HG03432 (cell line): ENCODE data around the gene RITA1.

Experiments
- ATAC-seq: cut with Tn5 transposase; IDR thresholded peaks from one replicate; pipeline ENCODE4 v1.9.1; 2021; ENCODE audit warnings: mild to moderate bottlenecking, moderate library complexity; ENCODE audit not compliant: unreplicated experiment

The RITA1 gene

DNA sequence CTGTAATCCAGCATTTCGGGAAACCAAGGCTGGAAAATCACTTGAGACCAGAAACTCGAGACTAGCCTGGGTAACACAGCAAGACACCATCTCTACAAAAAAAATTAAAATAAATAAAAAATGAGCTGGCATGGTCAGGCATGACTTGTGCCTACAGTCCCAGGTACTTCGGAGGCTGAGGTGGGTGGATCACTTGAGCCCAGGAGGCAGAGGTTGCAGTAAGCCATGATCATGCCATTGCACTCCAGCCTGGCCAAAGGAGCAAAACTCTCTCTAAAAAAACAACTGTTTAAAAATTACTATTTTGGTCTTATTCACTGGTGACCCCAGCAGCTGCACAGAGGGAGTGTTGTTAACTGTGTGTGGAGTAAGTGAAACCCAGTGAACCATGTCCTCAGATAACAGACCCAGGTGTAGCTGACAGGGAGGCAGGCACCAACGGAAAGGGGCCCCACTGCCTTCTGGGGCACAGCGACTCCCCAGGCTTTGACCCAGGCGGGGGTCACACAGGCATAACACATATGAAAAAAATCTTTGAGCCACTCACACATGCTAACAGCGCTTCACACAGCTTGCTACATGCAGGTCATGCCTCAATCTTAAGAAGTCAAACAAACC is 12.3 kb upstream of the RITA1 start:
- peak; percentile 63 for ATAC-seq

DNA sequence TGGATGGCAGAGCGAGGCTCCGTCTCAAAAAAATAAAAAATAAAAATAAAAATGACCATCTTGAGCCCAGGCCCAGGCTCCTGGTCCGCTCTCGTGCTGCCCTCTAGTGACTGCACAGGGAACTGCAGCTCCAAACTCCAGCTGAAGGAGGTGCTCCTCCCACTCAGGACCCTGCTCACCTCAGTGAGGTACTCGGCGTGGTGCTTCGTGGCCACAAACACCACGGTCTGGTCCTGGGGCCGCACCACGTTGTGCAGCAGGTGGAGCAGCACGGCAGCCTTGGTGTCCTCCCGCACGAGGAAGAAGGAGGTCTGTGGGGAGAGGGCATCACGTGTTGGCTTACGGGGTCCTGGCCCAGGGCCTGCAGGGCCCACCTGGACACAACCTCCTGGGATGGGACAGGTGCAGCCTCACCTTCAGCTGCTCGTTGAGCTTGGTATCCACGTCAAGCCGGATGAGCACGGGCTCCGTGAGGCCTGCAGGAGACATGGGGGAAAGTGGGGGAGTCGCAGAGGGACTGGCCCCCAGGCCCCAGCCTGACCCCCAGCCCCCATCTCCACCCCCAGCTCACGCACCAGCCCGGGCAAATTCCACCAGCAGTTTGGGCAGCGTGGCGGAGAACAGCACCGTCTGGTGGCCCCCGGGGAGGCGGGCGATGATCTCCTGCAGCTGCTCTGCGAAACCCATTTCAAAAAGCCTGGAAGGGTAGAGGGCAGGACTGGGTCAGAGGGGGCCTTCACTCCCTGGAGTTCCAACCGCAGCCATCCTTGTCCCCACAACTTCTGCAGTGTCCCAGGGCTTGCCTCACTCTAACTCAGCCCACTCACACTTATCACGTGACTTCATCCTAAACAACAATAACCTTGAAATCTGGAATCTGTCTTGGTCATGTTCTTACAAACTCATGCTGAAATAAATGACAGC is 10.8 kb upstream of the RITA1 start:
- ATAC-seq = no peak

DNA sequence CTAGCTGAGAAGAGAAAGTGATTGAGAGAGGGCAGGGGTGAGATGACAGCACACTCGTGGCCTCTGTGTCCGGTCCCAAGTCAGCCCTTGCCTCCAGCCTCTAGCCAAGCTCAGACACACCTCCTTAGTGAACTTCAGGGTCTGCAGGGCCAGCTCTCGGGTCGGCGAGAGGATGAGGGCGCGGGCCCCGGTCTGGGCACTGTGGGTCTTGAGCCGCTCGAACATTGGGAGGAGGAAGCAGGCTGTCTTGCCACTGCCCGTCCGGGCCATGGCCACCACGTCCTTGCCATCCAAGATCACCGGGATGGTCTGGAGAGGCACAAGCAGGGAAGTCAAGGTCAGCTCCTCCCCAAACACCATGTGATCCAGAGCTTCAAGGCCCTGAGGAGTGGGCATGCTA is 6.5 kb upstream of the RITA1 start:
- no peak for ATAC-seq

DNA sequence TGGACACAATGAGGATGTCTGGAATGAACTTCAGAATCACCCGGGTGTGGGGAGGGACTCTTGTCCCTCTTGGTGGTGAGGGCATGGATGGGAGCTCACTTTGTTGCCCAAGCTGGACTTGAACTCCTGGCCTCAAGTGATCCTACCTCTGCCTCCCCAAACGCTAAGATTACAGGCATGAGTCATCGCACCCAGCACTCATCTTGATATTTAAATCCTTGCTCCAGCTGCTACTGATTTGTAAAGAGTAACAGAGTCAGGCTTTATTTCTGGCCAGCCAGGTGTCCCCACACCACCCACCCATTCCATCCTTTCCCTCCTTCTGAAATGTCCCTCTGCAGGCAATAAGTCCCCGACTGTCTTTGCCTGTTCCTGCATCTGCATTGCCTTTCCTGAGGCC is 5.2 kb upstream of the RITA1 start:
- ATAC-seq = no peak

DNA sequence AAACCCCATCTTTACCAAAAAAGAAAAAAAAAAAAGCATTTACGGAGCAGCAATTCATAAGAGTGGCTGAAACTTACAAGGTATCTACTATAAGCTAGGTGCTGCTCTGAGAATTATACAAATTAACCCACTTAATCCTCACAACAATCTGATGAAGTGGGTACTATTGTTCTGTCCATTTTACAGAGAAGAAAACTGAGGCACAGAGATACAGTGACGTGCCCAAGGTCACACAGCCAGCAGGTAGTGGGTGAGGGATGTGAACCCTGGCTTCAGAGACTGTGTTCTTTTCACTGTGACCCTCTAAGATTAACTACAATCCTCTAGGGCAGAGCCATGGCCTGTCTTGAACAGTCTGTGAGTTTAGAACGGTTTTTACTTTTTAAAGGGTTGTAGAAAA is 3.5 kb upstream of the RITA1 start:
- no peak for ATAC-seq

DNA sequence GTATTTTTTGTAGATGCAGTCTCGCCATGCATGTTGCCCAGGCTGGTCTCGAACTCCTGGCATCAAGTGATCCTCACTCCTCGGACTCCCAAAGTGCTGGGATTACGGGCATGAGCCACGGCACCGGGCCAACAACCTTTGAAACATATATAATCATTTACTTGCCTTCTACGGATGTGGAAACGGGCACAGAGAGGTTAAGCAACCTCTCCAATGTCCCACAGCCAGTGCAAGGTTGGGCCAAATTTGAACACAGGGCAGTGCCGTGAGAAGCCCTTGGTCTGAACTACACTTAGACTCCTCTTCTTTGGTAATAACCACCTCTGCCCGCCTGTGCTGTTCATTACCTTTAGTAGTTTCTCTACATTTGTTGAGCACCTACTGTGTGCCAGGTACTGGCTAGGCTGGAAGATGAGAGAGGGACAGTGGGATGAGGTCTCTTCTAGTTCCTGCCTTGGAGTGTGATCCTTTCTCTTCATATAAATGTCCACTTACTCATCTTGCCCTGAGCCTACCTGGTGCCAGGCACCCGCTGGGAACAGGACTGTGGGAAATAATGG is 2.4 kb upstream of the RITA1 start:
- ATAC-seq = no peak

DNA sequence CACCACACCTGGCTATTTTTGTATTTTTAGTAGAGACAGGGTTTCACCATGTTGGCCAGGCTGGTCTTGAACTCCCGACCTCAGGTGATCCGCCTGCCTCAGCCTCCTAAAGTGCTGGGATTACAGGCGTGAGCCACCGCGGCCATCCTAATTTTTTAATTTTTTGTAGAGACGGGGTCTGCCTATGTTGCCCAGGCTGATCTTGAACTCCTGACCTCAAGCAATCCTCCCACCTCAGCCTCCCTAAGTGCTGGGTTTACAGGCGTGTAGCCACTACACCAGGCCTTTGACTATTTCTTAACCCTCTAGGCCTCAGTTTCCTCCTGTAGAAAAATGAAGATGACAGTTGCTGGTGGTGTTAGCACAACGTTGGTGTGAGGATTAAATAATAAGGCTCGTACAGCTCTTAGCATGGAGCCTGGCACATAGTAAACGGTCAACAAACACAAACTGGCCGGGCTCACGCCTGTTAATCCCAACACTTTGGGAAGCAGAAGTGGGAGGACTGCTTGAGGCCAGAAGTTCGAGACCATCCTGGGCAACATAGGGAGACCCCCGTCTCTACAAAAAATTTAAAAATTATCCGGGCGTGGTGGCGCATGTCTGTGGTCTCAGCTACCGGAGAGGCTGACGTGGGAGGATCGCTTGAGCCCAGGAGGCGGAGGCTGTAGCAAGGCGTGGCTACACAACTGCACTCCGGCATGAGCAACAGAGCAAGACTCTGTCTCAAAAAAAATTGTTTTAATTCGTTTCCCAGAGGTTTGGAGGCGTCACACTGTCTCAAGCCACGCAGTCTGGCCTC is 1.2 kb upstream of the RITA1 start:
- peak; percentile 49 for ATAC-seq

DNA sequence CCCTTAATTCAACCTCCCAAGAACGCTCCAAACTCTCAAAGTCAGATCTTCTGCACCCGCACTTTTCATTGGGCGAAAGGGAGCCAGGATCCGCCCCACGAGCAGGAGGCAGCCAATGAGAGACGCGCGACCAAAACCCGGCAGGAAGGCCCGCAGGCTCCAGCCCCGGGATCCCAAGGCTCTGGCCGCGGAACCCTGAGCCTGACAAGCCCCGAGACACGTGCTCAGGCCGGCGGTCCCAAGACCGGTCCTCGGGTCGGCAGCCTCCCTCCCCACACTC is 681 bp upstream of the RITA1 start:
- peak; percentile 86 for ATAC-seq

DNA sequence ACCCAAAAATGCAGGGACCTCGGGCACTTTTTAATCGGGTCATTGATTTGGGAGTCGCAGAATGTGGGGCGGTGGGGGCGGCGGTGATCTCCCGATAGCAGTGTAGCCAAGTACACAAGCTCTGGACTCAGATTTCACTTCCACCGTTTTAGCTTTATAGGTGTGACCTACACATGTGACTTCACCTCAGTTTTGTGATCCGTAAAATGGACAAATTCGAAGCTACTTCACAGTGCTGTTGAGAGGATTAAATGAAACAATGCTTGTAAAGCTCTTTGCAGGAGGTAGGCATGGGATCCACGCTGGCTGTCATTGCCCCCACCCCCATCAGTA is 478 bp downstream of the RITA1 start:
- no peak for ATAC-seq

DNA sequence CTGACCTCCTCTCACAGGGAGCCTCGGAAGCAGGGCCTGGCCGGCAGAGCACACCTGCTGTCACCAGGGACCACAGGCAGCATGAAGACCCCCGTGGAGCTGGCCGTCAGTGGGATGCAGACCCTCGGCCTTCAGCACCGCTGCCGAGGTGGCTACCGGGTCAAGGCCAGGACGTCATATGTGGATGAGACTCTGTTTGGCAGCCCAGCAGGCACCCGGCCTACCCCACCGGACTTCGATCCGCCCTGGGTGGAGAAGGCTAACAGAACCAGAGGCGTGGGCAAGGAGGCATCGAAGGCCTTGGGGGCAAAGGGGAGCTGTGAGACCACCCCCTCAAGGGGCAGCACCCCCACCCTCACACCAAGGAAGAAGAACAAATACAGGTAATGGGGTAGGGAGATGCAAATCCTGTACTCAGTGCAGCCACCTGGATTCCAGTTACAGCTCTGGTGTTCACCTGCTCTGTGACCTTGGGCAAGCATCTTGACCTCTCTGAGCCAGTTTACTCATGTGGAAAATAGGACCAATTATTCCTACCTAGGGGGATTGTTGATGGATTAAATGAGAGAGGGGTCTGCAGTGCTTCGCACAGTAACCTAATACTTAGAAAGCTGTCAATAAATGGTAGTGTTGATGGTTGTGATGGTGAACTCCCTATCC is 1.3 kb downstream of the RITA1 start:
- ATAC-seq = no peak

DNA sequence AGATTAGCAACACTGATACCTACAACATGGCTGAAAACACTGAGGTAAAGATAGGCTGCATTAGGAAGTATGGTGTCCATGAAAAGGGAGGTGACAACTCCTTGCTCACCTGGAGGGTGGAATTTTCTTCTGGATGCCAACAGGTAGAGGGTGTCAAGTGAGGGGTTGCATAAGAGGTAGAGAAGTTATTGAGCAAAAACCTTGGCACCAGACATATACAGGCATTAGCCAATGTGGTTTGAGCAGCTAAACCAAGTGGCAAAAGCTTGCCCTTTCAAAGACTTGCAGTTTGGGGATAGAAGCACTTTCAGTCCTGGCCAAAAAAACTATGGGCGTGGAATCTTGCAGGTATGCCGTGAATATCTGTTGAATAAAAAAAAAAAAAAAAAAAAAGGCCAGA is 3.8 kb downstream of the RITA1 start:
- no peak for ATAC-seq

DNA sequence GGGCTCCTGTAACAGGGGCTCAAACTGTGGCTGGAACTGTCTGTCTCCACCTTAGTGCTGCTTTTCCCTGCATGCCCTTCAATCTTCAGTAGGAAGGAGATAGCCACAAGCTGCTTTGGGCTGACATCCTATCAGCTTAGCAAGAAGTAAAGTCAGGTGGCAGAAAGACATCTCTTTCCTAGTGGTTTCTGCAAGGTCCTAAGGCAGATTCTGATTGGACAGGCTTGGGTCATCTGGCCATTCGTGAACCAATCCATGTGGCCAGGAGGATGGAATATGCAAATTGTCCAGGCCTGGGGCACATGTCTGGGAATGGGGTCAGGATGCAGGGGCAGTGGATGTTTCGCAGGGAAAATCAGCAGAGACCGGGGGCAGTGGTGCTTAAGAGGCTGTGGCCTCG is 5.2 kb downstream of the RITA1 start:
- no peak for ATAC-seq

DNA sequence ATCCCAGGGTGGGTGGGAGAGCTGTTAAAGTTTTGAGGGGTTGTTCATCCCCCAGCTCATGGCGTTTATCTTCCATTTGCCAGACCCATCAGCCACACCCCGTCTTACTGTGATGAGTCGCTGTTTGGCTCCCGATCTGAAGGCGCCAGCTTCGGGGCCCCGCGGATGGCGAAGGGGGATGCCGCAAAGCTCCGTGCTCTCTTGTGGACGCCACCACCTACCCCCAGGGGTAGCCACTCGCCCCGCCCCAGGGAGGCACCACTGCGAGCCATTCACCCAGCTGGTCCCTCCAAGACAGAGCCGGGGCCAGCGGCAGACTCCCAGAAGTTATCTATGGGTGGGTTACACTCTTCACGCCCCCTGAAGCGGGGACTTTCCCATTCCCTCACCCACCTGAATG is 5.7 kb downstream of the RITA1 start:
- no peak for ATAC-seq

DNA sequence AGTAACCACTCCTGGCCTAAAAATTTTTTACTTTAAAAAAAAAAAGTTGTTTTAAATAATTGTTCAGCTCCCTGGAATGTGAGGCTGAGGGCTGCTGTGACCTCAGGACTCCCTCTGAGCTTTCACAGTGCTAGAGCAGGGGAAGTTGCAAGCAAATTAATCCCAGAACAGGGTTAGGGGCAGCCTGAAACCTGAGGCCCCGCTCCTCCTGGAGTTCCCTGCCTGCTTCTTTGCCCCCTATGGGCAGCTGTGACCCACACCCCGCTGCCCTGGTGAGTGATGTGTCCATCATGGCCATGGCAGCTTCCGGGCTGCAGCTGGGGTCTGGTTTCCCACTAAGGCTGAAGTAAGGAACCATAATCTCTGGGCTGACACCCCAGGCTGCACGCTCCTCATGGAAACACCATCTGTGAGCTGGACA is 9.5 kb downstream of the RITA1 start:
- ATAC-seq = no peak

DNA sequence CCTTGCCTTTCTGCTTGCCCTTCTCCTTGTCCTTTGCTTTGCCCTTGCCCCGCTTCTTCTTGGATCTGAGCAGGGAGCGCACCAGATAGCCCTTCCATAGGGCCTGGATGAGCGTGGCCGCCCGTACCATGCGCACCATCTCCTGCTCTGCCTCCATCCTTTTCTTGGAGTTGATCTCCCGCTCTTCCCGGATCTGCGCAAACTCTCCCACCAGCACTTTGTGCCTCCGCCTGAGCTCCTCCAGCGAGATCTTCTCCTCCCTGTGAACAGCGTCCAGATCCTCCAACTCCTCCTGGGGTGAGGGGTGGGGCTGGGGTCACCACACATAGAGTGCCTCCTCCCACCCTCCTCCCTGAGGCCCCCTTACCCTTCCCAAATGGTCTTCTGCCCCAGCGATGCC is 10.1 kb downstream of the RITA1 start:
- no peak for ATAC-seq

DNA sequence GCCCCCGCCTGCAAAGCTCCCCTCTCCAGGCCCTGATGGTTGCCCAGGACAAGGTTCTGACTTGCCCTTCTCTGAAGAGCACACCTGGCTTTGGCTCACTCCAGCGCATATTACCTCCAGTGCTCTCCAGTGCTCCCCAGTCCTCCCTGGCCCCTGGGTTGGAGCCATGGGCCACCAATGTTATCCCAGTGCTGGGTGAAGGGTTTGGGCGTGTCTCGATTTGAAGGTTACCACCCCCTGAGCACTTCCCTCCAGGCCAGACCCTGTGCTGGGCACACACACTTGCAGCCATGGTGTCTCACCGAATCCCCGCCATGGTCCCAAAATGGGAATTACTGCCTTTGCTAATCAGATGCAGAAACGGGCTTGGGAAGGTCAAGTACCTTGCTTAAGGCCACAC is 11.1 kb downstream of the RITA1 start:
- ATAC-seq = no peak

DNA sequence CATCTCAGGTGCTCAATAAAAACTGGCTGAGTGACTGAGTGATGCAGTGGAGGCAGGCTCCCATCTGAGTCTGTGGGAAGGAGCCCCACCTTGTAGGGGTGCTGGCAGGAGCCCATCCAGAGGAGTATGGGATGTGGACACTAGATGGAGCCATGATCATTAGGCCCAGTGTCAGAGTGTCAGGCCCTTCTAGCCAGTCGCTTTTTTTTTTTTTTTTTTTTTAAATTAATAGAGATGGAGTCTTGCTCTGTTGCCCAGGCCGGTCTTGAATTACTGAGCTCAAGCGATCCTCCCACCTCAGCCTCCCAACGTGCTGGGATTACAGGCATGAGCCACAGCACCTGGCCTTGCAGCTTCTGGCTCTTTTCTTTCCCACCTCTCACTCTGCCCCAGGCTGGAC is 11.5 kb downstream of the RITA1 start:
- peak; percentile 81 for ATAC-seq

DNA sequence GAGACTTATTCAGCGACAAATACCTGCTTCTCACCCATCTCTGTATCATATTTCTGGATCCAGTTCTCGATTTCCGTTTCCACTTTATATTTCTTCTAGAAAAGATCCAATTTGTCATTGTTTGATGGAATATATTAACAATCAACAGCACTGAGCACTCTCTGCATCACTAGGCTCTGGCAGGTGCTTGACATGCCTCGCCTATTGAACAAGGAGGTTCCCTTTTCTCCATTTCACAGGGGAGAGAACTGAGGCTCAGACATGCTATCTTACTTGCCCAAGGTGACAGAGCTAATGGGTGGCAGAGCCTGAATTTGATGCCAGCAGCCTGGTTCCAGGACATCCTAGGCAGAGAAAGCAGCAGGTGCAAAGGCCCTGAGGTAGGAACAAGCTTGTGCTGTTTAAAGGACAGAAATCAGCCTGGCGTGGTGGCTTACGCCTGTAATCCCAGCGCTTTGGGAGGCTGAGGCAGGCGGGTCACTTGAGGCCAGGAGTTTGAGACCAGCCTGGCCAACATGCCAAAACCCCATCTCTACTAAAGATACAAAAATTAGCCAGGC is 12.1 kb downstream of the RITA1 start:
- no peak for ATAC-seq

DNA sequence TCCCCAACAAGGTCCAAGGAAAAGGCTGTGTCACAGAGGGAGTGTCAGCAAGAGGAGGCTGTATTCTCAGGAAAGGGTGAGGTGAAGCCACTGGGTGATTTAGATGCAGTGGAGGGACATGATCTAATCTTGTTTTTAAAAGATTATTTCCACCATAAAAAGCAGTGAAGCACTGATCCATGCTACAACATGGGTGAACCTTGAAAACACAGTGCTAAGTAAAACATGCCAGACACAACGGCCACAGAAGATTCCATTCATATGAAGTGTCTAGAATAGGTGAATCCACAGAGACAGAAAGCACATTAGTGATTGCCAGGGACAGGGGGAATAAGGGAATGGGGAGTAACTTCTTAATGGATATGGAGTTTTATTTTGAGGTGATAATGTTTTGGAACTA is 12.8 kb downstream of the RITA1 start:
- ATAC-seq = no peak

DNA sequence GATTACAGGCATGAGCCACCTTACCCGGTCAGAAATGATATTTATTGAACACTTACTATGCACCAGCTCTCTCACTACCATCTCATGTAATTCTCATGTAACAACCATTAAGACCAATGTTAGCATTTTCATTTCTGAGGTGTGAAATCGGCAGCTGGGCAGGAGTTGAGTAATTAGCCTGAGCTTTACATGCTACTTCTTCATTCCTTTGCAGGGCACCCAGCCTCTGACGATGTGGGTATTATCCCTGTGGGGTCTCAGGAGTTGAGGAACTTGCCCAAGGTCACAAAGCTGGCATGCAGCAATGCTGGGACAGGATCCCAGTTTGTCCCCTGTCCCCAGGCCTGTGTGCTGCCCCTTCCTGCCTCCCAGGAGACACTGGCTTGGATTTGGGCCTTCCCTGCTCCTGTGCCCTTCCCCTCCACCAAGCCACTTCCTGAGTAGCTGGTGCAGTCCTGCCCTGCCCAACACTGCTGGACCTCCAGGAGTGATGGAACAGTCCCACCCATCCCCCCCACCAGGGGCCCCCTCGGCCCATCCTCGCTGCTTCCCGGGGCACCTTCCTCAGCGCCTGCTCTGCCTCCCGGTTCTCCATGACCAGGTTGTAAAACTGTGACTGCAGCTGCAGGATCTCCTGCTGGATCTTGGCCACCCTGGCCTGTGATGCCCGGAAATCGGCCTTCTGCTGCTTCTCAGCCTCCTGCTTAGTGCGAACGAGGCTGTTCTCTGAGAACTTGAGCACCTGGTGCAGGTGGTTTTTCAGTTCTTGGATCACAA is 14.7 kb downstream of the RITA1 start:
- no peak for ATAC-seq
